HG03159 (cell line): ENCODE measurements around the gene TOR1AIP1.
"Not testable (repeated sequence)": the region's sequence is repeated elsewhere in the genome, so short reads cannot be mapped to it uniquely, and the experiment has no call there.

ENCODE experiments used
- ATAC-seq: cut with Tn5 transposase; IDR thresholded peaks from one replicate; pipeline ENCODE4 v1.9.1; 2021; ENCODE audit warnings: mild to moderate bottlenecking, moderate library complexity; ENCODE audit not compliant: unreplicated experiment

Gene TOR1AIP1

DNA sequence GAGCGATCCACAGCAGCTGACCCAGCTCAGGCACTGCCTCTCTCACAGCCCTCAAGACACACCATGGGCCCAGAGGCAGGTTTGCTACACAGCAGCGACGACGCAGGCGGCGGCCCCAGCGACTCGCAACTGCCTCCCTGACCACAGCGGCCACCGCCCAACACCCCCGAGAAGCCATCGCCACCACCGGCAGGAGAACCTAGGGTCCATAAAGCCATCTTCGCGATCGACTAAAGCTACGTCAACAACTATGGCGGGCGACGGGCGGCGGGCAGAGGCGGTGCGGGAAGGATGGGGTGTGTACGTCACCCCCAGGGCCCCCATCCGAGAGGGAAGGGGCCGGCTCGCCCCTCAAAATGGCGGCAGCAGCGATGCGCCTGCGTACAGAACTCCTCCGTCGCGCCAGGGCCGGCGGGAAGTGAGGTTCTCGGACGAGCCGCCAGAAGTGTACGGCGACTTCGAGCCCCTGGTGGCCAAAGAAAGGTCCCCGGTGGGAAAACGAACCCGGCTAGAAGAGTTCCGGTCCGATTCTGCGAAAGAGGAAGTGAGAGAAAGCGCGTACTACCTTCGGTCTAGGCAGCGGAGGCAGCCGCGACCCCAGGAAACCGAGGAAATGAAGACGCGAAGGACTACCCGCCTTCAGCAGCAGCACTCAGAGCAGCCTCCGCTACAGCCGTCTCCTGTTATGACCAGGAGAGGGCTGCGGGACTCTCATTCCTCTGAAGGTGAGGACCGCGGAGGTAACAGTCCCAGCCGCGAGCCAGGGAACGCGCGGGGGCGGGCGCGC is at the start of gene TOR1AIP1:
Gene TOR1AIP1 (plus strand): TSS at position 33 of the 787 bp plus-strand sequence. CDS start 218 bp downstream, at position 251.
- ATAC-seq: peak; percentile 76

GRCh38 chr1:179836686-179837445 is 45.2 kb upstream of the TOR1AIP1 start:
- not testable (repeated sequence) for ATAC-seq

- ATAC-seq: no peak
These were observed 42.0 kb upstream of the TOR1AIP1 start for GRCh38 chr1:179840107-179840506.

DNA sequence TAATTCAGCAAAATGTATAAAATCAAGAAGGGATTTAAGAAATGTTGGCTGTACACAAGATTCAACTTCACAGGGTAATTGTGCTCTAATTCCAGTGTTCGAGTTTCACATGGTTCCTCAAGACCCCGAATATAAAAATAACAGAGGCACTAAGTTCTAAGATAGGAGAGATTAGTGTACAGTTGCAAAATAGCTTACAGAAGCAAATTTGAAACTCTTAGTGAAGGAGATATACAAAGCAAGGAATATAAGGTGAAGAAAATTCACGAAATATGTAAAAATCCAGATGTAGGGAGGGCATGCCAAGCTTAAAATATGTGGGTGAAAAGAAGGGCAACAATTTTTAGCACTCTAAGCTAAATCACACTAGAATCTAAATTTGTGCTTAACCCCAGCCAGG is 33.9 kb upstream of the TOR1AIP1 start:
- no peak for ATAC-seq

GRCh38 chr1:179853102-179853501 is 29.0 kb upstream of the TOR1AIP1 start:
- ATAC-seq: no peak

- not testable (repeated sequence) for ATAC-seq
These were observed 26.3 kb upstream of the TOR1AIP1 start for GRCh38 chr1:179855831-179856230.

GRCh38 chr1:179856296-179856695 is 25.8 kb upstream of the TOR1AIP1 start:
- no peak for ATAC-seq

- no peak for ATAC-seq
These were observed 25.1 kb upstream of the TOR1AIP1 start for GRCh38 chr1:179857009-179857408.

DNA sequence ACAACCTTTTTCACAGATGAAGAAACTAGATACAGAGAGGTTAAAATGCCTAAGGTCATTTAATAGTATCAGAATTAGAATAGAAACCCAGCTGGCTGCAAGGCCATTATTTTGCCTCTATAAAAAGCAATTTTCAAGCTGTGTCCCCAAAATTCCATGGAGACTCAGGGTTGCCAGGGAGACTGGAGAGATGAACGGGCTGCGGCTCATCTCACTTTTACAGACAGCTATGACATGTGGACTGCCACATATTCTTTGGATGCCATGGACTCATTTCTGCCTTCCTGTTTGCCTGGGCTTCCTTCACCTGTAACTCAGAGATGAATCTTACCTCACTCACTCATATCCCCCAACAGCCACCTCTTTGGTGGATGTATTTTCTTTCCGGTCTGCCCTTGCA is 21.4 kb upstream of the TOR1AIP1 start:
- ATAC-seq: no peak

DNA sequence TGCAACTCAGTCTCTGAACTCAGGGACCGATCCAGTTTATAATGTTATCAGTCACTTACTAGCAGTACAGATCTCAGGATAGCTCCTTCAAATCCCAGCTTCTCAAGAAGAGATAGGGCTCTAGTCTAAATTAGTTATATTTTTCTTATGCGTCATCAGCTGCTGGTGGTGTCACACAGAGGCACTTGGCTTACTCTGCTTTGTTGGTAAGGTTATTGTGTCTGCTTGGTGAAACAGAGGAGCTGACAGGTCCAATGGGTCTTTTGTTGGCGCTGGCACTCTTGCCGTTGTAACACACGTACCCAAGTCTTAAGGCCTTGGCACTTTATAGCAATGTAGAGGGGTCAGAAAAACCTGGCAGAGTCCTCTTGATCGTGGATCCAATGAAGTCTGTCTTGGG is 16.7 kb upstream of the TOR1AIP1 start:
- no peak for ATAC-seq

DNA sequence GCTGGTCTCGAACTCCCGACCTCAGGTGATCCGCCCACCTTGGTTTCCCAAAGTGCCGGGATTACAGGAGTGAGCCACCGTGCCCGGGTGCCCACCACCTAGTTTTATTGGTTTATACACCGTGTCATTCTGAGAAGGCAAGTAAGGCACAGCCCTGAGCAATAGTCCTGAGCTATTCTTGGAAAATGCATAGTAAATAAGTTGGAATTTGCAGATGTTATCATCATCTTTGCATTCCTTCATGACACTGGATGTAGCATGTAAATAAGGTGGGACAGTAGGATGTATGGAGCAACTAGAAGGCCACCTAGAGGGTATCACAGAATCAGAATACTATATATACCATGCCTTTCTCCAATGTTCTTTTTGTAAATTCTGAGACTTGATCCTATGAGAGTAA is 15.5 kb upstream of the TOR1AIP1 start:
- ATAC-seq: no peak

DNA sequence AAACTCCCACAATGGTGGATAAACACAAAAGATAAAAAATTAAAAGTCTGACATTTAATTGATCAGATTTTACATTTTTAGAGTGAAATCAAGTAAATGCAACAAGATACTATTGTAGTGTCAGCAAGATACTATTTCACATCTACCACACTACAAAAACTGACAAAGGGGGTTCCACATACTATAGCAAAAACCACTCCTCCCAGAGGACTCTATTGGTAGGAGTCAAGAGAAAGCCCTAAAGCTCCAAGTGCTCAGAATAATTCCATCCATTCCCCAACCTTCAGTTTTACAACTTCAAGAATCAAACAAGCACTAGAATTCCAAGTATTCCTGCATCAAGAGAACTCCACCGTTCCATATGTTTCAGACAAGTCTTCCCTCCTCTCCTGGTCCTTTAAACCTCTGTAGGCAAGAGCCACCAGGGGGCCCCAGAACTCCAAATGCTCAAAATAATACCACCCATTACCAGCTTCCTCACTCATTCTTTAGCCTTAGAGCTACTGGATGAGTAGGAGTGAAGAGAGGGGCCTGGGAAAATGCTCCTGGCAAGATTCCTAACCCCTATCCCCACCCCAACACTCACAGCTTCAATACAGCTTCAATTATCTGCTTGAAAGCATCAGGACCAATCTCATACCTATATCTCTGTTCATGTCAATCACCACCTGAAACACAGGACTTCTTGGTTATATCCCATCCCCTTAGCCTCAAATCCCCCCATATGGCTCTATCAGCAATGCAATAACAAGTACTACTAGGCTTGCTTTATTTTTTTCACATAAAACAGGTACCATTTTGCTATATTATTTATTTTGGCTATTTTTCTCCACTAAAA is 14.4 kb upstream of the TOR1AIP1 start:
- no peak for ATAC-seq

DNA sequence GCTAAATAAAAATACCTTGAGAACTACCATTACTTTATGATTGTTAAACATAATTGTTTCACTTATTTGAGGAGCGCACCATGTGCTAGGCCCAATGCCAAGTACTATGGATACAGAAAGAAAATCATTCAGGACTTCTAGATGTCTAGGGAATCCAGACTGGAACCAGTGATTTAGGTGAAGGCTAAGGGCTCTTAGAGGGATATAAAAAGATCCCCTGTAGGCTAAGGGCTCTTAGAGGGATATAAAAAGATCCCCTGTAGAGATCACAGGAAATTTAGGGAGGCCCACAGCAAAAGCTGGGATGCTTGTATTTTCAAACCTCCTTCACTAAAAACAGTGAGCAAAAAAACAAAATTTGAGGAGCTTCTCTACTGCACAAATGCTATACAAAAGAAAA is 11.2 kb upstream of the TOR1AIP1 start:
- ATAC-seq: no peak

DNA sequence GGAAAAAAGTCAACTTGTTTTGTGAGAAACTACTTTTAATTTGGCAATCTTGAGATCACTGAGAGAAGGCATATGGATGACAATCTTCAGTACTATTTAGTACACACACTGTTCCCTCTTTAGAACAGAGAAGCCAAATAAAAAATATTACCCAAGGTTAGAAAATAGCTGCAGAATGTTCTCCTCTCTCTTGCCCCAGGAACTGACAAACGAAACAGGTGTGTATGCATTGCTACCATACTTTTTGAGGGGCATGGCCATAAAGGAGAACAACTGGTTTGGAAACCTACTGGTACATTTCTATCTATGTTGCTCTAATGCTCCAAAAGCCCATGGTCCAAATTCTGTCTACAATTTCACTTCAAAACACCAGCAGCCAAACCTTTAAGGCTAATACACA is 10.1 kb upstream of the TOR1AIP1 start:
- no peak for ATAC-seq

- no peak for ATAC-seq
These were observed 9.5 kb upstream of the TOR1AIP1 start for GRCh38 chr1:179872558-179872957.

DNA sequence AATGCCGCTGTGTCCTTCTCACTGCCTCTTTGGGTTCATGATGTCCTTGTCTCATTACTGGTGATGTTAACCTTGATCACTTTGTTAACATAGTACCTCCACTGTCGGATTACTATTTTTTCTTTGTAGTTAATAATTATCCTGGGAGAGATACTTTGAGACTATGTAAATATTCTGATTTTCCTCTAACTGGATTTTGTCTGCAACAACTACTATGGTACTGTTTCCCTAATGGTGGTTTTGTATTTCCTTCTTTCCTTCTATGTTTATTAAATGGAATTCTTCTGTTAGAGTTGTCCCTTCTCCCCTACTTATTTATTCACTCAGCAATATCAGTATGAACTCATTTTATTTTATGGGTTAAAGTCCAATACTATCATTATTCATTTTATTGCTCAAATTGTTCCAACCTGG is 8.6 kb upstream of the TOR1AIP1 start:
- no peak for ATAC-seq

GRCh38 chr1:179875596-179876299 is 6.3 kb upstream of the TOR1AIP1 start:
- ATAC-seq: no peak

GRCh38 chr1:179876300-179876715 is 5.8 kb upstream of the TOR1AIP1 start:
- ATAC-seq: no peak

DNA sequence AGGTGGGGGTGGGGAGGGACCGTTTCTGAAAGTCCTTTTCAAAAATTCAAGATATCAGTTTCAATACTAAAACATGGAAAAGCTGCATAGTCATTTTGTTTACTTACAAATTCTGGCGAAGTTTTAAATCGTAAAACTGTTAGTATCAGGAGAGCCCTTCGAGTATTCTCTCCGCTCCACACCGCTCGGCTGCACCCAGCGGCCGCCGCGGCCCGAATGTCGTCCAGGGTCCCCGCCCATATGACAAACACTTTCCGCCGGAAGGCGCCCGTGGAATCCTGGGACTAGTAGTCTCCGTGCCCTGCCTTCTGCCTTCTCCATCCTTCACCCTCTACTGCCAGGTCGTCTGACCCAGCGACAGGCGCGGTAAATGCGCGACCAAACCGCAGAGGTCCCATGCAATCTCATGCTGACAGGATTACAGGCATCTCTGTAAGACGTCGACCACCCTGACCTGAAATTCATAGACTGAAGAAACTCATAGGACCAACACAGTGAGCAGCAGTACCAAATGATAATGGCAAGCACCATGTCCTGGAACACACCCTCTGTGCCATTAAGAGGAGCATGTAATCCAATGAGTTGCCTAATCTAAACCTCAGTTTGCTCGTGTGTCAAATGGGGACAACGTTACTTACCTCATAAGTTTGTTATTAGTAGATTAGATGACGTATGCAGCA is 4.4 kb upstream of the TOR1AIP1 start, which contains the start of gene TOR1AIP2:
Gene TOR1AIP2 (minus strand): TSS at position 218 of the 680 bp plus-strand sequence. CDS start 25,138 bp downstream, outside the sequence.
- ATAC-seq: peak; percentile 63

DNA sequence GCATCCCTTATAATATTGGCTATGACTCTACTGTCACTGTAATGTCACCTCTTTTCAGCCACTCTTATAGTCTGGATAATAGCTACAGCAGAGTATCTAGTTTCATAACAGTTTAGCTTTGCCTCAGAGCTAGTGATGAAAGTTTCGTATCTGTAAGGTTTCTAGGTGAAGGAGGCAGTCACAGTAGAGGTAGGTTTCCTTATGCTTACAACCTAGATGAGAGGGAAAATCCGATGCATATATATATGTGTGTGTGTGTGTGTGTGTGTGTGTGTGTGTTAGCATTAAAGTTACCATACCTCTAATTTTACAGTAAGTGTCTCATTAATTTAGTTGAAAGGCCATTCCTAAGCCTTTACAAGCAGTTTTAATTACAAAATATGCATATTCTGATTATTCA is 2.3 kb upstream of the TOR1AIP1 start:
- no peak for ATAC-seq
